SK-N-SH treated with all-trans-retinoic acid at 6 μM for 48 hours (cell line): ENCODE data around the gene TOMM7.
A peak's percentile ranks its signal among the peaks of the same experiment; 100 is the strongest.

ENCODE experiments used
- ATAC-seq: fragments of 200-7000 bp; cut with Tn5 transposase; 3 replicates; pipeline ENCODE4 v1.9.1; 2020; ENCODE audit warnings: mild to moderate bottlenecking, moderate library complexity
- BACH2 ChIP-seq: fragments of 250-450 bp; sonication (Bioruptor Pico); IDR thresholded peaks from 2 replicates; pipeline ENCODE4 v1.9.0; 2021; ENCODE audit warnings: mild to moderate bottlenecking, borderline replicate concordance
- CREB5 ChIP-seq: fragments of 250-450 bp; sonication (Bioruptor Pico); IDR thresholded peaks from 2 replicates; pipeline ENCODE4 v1.5.1; 2020; ENCODE audit warnings: low read depth, mild to moderate bottlenecking, moderate library complexity
- CSDC2 ChIP-seq: fragments of 250-450 bp; sonication (Bioruptor Pico); IDR thresholded peaks from 2 replicates; pipeline ENCODE4 v1.5.0; 2020; ENCODE audit warnings: mild to moderate bottlenecking, moderate library complexity
- CSRNP3 ChIP-seq: fragments of 250-450 bp; sonication (Bioruptor Pico); IDR thresholded peaks from 2 replicates; pipeline ENCODE4 v1.5.1; 2021; ENCODE audit warnings: mild to moderate bottlenecking, moderate library complexity
- ESRRG ChIP-seq: fragments of 250-450 bp; sonication (Bioruptor Pico); IDR thresholded peaks from 2 replicates; pipeline ENCODE4 v1.6.1; 2021; ENCODE audit warnings: mild to moderate bottlenecking
- GLIS3 ChIP-seq: fragments of 250-450 bp; sonication (Bioruptor Pico); IDR thresholded peaks from 2 replicates; pipeline ENCODE4 v1.5.0; 2020; ENCODE audit warnings: mild to moderate bottlenecking, moderate library complexity
- ISL1 ChIP-seq: fragments of 250-450 bp; sonication (Bioruptor Pico); IDR thresholded peaks from 2 replicates; pipeline ENCODE4 v2.1.2; 2022; ENCODE audit warnings: mild to moderate bottlenecking, moderate library complexity
- OSR1 ChIP-seq: fragments of 250-450 bp; sonication (Bioruptor Pico); IDR thresholded peaks from 2 replicates; pipeline ENCODE4 v1.8.0; 2022; ENCODE audit warnings: moderate library complexity, mild to moderate bottlenecking, inconsistent platforms
- PATZ1 ChIP-seq: fragments of 250-450 bp; sonication (Bioruptor Pico); IDR thresholded peaks from 2 replicates; pipeline ENCODE4 v1.8.0; 2020; ENCODE audit warnings: mild to moderate bottlenecking, moderate library complexity, borderline replicate concordance
- POU6F1 ChIP-seq: fragments of 250-450 bp; sonication (Bioruptor Pico); IDR thresholded peaks from 2 replicates; pipeline ENCODE4 v1.8.0; 2021; ENCODE audit warnings: low read depth, mild to moderate bottlenecking, moderate library complexity, borderline replicate concordance
- PPARA ChIP-seq: fragments of 250-450 bp; sonication (Bioruptor Pico); IDR thresholded peaks from 2 replicates; pipeline ENCODE4 v1.5.0; 2020; ENCODE audit warnings: mild to moderate bottlenecking, borderline replicate concordance
- RARB ChIP-seq: fragments of 250-450 bp; sonication (Bioruptor Pico); IDR thresholded peaks from 2 replicates; pipeline ENCODE4 v1.8.0; 2021; ENCODE audit warnings: mild to moderate bottlenecking, moderate library complexity
- SNAI2 ChIP-seq: fragments of 250-450 bp; sonication (Bioruptor Pico); IDR thresholded peaks from 2 replicates; pipeline ENCODE4 v1.5.0; 2020; ENCODE audit warnings: mild to moderate bottlenecking, moderate library complexity
- TCF4 ChIP-seq: fragments of 250-450 bp; sonication (Bioruptor Pico); IDR thresholded peaks from 2 replicates; pipeline ENCODE4 v1.8.0; 2021; ENCODE audit warnings: mild to moderate bottlenecking, moderate library complexity, borderline replicate concordance
- TOX ChIP-seq: fragments of 250-450 bp; sonication (Bioruptor Pico); IDR thresholded peaks from 2 replicates; pipeline ENCODE4 v1.8.0; 2021; ENCODE audit warnings: mild to moderate bottlenecking, moderate library complexity, borderline replicate concordance
- TSHZ2 ChIP-seq: fragments of 250-450 bp; sonication (Bioruptor Pico); IDR thresholded peaks from 2 replicates; pipeline ENCODE4 v1.5.0; 2020; ENCODE audit warnings: mild to moderate bottlenecking, moderate library complexity
- ZC3H10 ChIP-seq: fragments of 250-450 bp; sonication (Bioruptor Pico); IDR thresholded peaks from 2 replicates; pipeline ENCODE4 v1.5.1; 2021; ENCODE audit warnings: mild to moderate bottlenecking, moderate library complexity
- ZFP3 ChIP-seq: fragments of 250-450 bp; sonication (Bioruptor Pico); IDR thresholded peaks from 2 replicates; pipeline ENCODE4 v1.5.0; 2020; ENCODE audit warnings: mild to moderate bottlenecking, moderate library complexity
- ZFP30 ChIP-seq: fragments of 450-650 bp; formaldehyde crosslinking; IDR thresholded peaks from 2 replicates; pipeline ENCODE4 v1.5.0; 2022; ENCODE audit warnings: mild to moderate bottlenecking, moderate library complexity
- ZNF565 ChIP-seq: fragments of 450-650 bp; formaldehyde crosslinking; conservative IDR thresholded peaks from 2 replicates; pipeline ENCODE4 v1.5.0; 2020; ENCODE audit warnings: low read depth, mild to moderate bottlenecking, moderate library complexity
- ZNF70 ChIP-seq: fragments of 450-650 bp; formaldehyde crosslinking; IDR thresholded peaks from 2 replicates; pipeline ENCODE4 v1.5.0; 2020; ENCODE audit warnings: mild to moderate bottlenecking, moderate library complexity
- ZNF8 ChIP-seq: fragments of 450-650 bp; formaldehyde crosslinking; IDR thresholded peaks from 2 replicates; pipeline ENCODE4 v1.5.0; 2020; ENCODE audit warnings: mild to moderate bottlenecking, moderate library complexity

Gene TOMM7

GRCh38 chr7:22859641-22860290 lies 37.1 kb upstream of the TOMM7 start:
- peak; percentile 23; the same call in 2 of the 3 replicates for ATAC-seq
- TF ChIP-seq SNAI2 (CRISPR knock-in tag) (no peak), PATZ1 (no peak), GLIS3 (CRISPR knock-in tag) (no peak), CSRNP3 (CRISPR knock-in tag) (no peak), CREB5 (CRISPR knock-in tag) (no peak), ZNF565 (no peak), ESRRG (no peak), ZFP3 (CRISPR knock-in tag) (no peak), ZNF70 (CRISPR knock-in tag) (no peak), BACH2 (CRISPR knock-in tag) (no peak), RARB (CRISPR knock-in tag) (no peak), ZNF8 (CRISPR knock-in tag) (no peak), OSR1 (no peak), ZC3H10 (CRISPR knock-in tag) (no peak), ZFP30 (CRISPR knock-in tag) (no peak), POU6F1 (CRISPR knock-in tag) (no peak), PPARA (no peak), CSDC2 (CRISPR knock-in tag) (no peak), ISL1 (no peak), TOX (CRISPR knock-in tag) (no peak)

GRCh38 chr7:22858640-22859561 lies 36.3 kb upstream of the TOMM7 start:
- ATAC-seq, result peak; percentile 65
- TF ChIP-seq SNAI2 (CRISPR knock-in tag) (no peak), ZC3H10 (CRISPR knock-in tag) (peak; percentile 63; the same call in 1 of the 2 replicates)

GRCh38 chr7:22858274-22858639 lies 35.6 kb upstream of the TOMM7 start:
- TF ChIP-seq ZC3H10 (CRISPR knock-in tag) (no peak), PATZ1 (no peak), ESRRG (no peak)
- ATAC-seq, result no peak

GRCh38 chr7:22856416-22856815 lies 33.8 kb upstream of the TOMM7 start:
- no peak for ATAC-seq
- TF ChIP-seq TSHZ2, result no peak
- TF ChIP-seq OSR1, result no peak
- no peak for TF ChIP-seq TOX (CRISPR knock-in tag)
- TF ChIP-seq ZNF8 (CRISPR knock-in tag), result no peak
- TF ChIP-seq ZFP30 (CRISPR knock-in tag), result no peak
- no peak for TF ChIP-seq ZNF70 (CRISPR knock-in tag)
- no peak for TF ChIP-seq GLIS3 (CRISPR knock-in tag)
- no peak for TF ChIP-seq PPARA
- no peak for TF ChIP-seq TCF4
- TF ChIP-seq ZC3H10 (CRISPR knock-in tag), result no peak
- no peak for TF ChIP-seq ISL1
- no peak for TF ChIP-seq CREB5 (CRISPR knock-in tag)
